ENCODE measurements around the gene CTDSP1. TPM values are rescaled to one million over a fixed set of nuclear protein-coding genes. Genes with fewer than 3 reads are reported as not detected.

CTDSP1 gene
- polyA plus RNA-seq, 1 of the 3 experiments (the other 2 are of a cell fraction), result 88.0 TPM

DNA sequence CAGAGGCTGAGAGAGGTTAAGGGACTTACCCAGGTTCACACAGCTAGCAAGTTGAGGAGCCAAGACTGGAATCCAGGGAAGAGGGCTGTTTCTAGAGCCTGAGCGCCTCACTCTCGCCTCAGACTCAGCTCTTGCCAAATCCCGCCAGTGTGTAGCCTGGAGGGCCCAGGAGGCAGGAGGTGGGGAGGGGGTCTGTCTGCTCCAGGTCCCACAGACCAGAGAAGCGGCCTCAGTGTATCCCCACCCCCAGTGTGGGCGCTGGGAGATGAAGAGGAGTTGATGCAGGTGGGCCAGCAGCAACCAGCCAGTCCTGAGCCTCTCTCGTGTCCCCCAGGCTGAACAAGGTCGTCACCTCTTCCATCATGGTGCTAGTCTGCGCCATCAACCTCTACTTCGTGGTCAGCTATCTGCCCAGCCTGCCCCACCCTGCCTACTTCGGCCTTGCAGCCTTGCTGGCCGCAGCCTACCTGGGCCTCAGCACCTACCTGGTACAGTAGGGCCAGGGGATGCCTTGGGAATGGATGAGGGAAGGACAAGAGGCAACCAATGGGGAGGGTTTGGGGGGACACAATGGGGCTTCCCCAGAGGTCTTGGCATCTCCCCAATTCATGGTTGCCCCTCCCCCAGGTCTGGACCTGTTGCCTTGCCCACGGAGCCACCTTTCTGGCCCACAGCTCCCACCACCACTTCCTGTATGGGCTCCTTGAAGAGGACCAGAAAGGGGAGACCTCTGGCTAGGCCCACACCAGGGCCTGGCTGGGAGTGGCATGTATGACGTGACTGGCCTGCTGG lies 5.2 kb upstream of the CTDSP1 start:
- DNase-seq, result peak; percentile 16
- no peak overlapping the region for H3K4me3 ChIP-seq (ENCODE audit: low read depth in 2 of 2, low read length in 1 of 2)
- no peaks in the 10 kb centered on the region for H3K9me3 ChIP-seq
- no peak for TF ChIP-seq RXRA (IDR thresholded peaks at IDR 0.05; ENCODE audit: borderline replicate concordance, low read depth)
- no peak for TF ChIP-seq NRF1 (IDR thresholded peaks at IDR 0.05; ENCODE audit: low read depth, low read length)
- TF ChIP-seq RFX5 (IDR thresholded peaks at IDR 0.05; ENCODE audit: low read length), result no peak
- TF ChIP-seq, protein P1, sequence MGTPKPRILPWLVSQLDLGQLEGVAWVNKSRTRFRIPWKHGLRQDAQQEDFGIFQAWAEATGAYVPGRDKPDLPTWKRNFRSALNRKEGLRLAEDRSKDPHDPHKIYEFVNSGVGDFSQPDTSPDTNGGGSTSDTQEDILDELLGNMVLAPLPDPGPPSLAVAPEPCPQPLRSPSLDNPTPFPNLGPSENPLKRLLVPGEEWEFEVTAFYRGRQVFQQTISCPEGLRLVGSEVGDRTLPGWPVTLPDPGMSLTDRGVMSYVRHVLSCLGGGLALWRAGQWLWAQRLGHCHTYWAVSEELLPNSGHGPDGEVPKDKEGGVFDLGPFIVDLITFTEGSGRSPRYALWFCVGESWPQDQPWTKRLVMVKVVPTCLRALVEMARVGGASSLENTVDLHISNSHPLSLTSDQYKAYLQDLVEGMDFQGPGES (IDR thresholded peaks at IDR 0.05; ENCODE audit: low read depth, low read length), result no peak
- TF ChIP-seq GABPA (IDR thresholded peaks at IDR 0.05; ENCODE audit: low read depth), result no peak
- no peak for TF ChIP-seq FOXJ3 (CRISPR knock-in tag; IDR thresholded peaks at IDR 0.05)
- no peak for TF ChIP-seq FOSL2 (IDR thresholded peaks at IDR 0.05; ENCODE audit: borderline replicate concordance, low read depth)
- no peak for TF ChIP-seq FOXM1 (IDR thresholded peaks at IDR 0.05; ENCODE audit: low read depth)
- TF ChIP-seq, protein P2, sequence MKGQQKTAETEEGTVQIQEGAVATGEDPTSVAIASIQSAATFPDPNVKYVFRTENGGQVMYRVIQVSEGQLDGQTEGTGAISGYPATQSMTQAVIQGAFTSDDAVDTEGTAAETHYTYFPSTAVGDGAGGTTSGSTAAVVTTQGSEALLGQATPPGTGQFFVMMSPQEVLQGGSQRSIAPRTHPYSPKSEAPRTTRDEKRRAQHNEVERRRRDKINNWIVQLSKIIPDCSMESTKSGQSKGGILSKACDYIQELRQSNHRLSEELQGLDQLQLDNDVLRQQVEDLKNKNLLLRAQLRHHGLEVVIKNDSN (IDR thresholded peaks at IDR 0.05; ENCODE audit: borderline replicate concordance, low read depth), result no peak
- TF ChIP-seq, protein P3, sequence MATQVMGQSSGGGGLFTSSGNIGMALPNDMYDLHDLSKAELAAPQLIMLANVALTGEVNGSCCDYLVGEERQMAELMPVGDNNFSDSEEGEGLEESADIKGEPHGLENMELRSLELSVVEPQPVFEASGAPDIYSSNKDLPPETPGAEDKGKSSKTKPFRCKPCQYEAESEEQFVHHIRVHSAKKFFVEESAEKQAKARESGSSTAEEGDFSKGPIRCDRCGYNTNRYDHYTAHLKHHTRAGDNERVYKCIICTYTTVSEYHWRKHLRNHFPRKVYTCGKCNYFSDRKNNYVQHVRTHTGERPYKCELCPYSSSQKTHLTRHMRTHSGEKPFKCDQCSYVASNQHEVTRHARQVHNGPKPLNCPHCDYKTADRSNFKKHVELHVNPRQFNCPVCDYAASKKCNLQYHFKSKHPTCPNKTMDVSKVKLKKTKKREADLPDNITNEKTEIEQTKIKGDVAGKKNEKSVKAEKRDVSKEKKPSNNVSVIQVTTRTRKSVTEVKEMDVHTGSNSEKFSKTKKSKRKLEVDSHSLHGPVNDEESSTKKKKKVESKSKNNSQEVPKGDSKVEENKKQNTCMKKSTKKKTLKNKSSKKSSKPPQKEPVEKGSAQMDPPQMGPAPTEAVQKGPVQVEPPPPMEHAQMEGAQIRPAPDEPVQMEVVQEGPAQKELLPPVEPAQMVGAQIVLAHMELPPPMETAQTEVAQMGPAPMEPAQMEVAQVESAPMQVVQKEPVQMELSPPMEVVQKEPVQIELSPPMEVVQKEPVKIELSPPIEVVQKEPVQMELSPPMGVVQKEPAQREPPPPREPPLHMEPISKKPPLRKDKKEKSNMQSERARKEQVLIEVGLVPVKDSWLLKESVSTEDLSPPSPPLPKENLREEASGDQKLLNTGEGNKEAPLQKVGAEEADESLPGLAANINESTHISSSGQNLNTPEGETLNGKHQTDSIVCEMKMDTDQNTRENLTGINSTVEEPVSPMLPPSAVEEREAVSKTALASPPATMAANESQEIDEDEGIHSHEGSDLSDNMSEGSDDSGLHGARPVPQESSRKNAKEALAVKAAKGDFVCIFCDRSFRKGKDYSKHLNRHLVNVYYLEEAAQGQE (IDR thresholded peaks at IDR 0.05; ENCODE audit: low read depth, low read length), result no peak
- TF ChIP-seq, protein P4, sequence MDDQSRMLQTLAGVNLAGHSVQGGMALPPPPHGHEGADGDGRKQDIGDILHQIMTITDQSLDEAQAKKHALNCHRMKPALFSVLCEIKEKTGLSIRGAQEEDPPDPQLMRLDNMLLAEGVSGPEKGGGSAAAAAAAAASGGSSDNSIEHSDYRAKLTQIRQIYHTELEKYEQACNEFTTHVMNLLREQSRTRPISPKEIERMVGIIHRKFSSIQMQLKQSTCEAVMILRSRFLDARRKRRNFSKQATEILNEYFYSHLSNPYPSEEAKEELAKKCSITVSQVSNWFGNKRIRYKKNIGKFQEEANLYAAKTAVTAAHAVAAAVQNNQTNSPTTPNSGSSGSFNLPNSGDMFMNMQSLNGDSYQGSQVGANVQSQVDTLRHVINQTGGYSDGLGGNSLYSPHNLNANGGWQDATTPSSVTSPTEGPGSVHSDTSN (IDR thresholded peaks at IDR 0.05), result no peak
- no peak for TF ChIP-seq EP300 (IDR thresholded peaks at IDR 0.05; ENCODE audit: borderline replicate concordance in 1 of 2, low read depth in 1 of 2, low read length in 1 of 2)
- TF ChIP-seq CHD2 (IDR thresholded peaks at IDR 0.05; ENCODE audit: low read length, partially characterized antibody), result no peak
- no peak for TF ChIP-seq JUND (IDR thresholded peaks at IDR 0.05)
- TF ChIP-seq YY1 (IDR thresholded peaks at IDR 0.05; ENCODE audit: low read depth), result no peak
- TF ChIP-seq TAF1 (IDR thresholded peaks at IDR 0.05; ENCODE audit: borderline replicate concordance, low read depth, low read length), result no peak
- TF ChIP-seq, protein P5, sequence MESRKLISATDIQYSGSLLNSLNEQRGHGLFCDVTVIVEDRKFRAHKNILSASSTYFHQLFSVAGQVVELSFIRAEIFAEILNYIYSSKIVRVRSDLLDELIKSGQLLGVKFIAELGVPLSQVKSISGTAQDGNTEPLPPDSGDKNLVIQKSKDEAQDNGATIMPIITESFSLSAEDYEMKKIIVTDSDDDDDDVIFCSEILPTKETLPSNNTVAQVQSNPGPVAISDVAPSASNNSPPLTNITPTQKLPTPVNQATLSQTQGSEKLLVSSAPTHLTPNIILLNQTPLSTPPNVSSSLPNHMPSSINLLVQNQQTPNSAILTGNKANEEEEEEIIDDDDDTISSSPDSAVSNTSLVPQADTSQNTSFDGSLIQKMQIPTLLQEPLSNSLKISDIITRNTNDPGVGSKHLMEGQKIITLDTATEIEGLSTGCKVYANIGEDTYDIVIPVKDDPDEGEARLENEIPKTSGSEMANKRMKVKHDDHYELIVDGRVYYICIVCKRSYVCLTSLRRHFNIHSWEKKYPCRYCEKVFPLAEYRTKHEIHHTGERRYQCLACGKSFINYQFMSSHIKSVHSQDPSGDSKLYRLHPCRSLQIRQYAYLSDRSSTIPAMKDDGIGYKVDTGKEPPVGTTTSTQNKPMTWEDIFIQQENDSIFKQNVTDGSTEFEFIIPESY (IDR thresholded peaks at IDR 0.05; ENCODE audit: borderline replicate concordance, low read depth), result no peak
- WGBS (ENCODE audit: low lambda C conversion rate), result 91% methylated on average over 9 of the region's 13 CpGs
- H3K4me2 ChIP-seq, result no peak overlapping the region
- no peak overlapping the region for H3K9ac ChIP-seq
- no peaks in the 10 kb centered on the region for H3K36me3 ChIP-seq (replicated peaks in 1 of 2; ENCODE audit: control insufficient read depth in 1 of 2, insufficient read depth in 2 of 2, low read length in 1 of 2)
- H3K4me1 ChIP-seq (ENCODE audit: control insufficient read depth in 1 of 2, insufficient read depth in 2 of 2, low read depth in 1 of 2, low read length in 1 of 2), result peaks cover 15 to 24% of the 10 kb centered on the region in 2 experiments; a peak in 3 of 4 replicates
- no peak overlapping the region for H3K27ac ChIP-seq (ENCODE audit: low read depth in 2 of 2, low read length in 1 of 2)
- H3K27me3 ChIP-seq (ENCODE audit: insufficient read depth), result no peaks in the 10 kb centered on the region
- ChIA-PET POLR2A (no interaction called here), CTCF (interaction anchor here (0.8 to 5.3 kb wide), 13 partner anchors 10 to 222 kb away, joined by 3 to 31 read pairs (median 4); partner anchors contain the start of gene CATIP)
- H4K20me1 ChIP-seq (ENCODE audit: insufficient read depth), result no peaks in the 10 kb centered on the region
- peaks cover 12% of the 10 kb centered on the region; the same call in 1 of the 2 replicates for H3K79me2 ChIP-seq (ENCODE audit: insufficient read depth)
- no peak overlapping the region for H2AFZ ChIP-seq (ENCODE audit: low read depth)
- H3K9me2 ChIP-seq, result no peaks in the 10 kb centered on the region
- H3F3A ChIP-seq (replicated peaks; ENCODE audit: insufficient read depth), result peaks cover 17% of the 10 kb centered on the region
